Measurements from ENCODE around the gene SSC5D. TPM values are rescaled to one million over a fixed set of nuclear protein-coding genes. Genes with fewer than 3 reads are reported as not detected.

SSC5D gene
- polyA plus RNA-seq, 1 donor (not counting 4 experiments of a cell fraction or from before 2014, with no cell fraction given): not detected

DNA sequence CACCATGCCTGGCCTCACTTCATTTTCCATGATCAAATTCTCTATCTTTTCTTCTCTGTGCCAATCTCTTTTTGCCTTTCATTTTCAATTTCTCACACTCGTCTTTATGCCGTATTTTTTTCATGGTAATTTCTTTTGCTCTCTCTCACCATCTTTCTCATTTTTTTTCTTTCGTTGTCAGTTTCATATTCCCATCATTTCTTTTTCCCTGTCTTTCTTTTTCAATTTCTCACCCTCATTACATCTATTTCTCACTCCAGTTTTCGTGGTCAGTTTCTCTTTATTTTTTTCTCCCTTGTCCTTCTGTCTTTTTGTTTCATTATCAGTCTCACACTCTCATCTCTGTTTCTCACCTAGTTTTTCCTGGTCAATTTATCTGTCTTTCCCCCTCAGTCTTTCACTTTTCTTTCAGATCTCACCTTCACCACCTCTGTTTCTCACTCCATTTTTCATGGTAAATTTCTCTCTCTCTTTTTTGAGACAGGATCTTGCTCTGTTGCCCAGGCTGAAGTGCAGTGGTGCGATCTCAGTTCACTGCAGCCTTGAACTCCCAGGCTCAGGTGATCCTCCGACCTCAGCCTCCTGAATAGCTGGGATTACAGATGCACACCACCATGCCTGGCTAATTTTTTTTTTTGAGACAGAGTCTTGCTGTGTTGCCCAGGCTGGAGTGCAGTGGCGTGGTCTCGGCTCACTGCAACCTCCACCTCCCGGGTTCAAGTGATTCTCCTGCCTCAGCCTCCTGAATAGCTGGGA lies 14.1 kb downstream of the SSC5D start:
- Histone ChIP-seq H3K27ac (ENCODE audit: control insufficient read depth, insufficient read depth, low read length) (no peak overlapping the region), H3K4me3 (ENCODE audit: control insufficient read depth in 2 of 3, extremely low read depth in 1 of 3, insufficient read depth in 2 of 3, low read depth in 1 of 3, low read length in 3 of 3) (no peak overlapping the region), H3K4me1 (ENCODE audit: control insufficient read depth, extremely low read depth, insufficient read depth, low read length) (no peaks in the 10 kb centered on the region), H3K4me2 (ENCODE audit: control insufficient read depth, extremely low read depth, insufficient read depth, low read depth, low read length) (no peak overlapping the region), H3K36me3 (ENCODE audit: control insufficient read depth in 2 of 2, extremely low read depth in 1 of 2, insufficient read depth in 2 of 2, low read length in 2 of 2) (no peaks in the 10 kb centered on the region), H3K79me2 (ENCODE audit: control insufficient read depth, insufficient read depth, low read length) (no peaks in the 10 kb centered on the region), H2AFZ (ENCODE audit: control insufficient read depth, low read length) (no peak overlapping the region), H3K9me3 (ENCODE audit: control insufficient read depth, low read depth, low read length) (no peaks in the 10 kb centered on the region), H3K27me3 (ENCODE audit: control insufficient read depth, extremely low read depth, insufficient read depth, low read length) (peaks cover 11% of the 10 kb centered on the region), H4K20me1 (ENCODE audit: control insufficient read depth, extremely low read depth, insufficient read depth, low read length) (no peaks in the 10 kb centered on the region), H3K9ac (ENCODE audit: control insufficient read depth, extremely low read depth, insufficient read depth, low read length) (no peak overlapping the region), H3K9me1 (ENCODE audit: control insufficient read depth, extremely low read depth, insufficient read depth, low read length) (no peaks in the 10 kb centered on the region)
- FAIRE-seq (no peak), DNase-seq (ENCODE audit: low read depth, low spot score) (no peak)
- TF ChIP-seq, protein P1, sequence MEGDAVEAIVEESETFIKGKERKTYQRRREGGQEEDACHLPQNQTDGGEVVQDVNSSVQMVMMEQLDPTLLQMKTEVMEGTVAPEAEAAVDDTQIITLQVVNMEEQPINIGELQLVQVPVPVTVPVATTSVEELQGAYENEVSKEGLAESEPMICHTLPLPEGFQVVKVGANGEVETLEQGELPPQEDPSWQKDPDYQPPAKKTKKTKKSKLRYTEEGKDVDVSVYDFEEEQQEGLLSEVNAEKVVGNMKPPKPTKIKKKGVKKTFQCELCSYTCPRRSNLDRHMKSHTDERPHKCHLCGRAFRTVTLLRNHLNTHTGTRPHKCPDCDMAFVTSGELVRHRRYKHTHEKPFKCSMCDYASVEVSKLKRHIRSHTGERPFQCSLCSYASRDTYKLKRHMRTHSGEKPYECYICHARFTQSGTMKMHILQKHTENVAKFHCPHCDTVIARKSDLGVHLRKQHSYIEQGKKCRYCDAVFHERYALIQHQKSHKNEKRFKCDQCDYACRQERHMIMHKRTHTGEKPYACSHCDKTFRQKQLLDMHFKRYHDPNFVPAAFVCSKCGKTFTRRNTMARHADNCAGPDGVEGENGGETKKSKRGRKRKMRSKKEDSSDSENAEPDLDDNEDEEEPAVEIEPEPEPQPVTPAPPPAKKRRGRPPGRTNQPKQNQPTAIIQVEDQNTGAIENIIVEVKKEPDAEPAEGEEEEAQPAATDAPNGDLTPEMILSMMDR (optimal IDR thresholded peaks at IDR 0.05 in 1 of 3, IDR thresholded peaks at IDR 0.05 in 1 of 3, conservative IDR thresholded peaks at IDR 0.05 in 1 of 3; ENCODE audit: extremely low read depth in 1 of 3, insufficient read depth in 2 of 3, low read length in 3 of 3): no peak
- TF ChIP-seq EZH2 (IDR thresholded peaks at IDR 0.05; ENCODE audit: low read length): no peak
- dilution Hi-C loops (cut with MboI; ENCODE audit: extremely low pct_ligation_motif_present, low sequenced_read_pairs): no loop called here

DNA sequence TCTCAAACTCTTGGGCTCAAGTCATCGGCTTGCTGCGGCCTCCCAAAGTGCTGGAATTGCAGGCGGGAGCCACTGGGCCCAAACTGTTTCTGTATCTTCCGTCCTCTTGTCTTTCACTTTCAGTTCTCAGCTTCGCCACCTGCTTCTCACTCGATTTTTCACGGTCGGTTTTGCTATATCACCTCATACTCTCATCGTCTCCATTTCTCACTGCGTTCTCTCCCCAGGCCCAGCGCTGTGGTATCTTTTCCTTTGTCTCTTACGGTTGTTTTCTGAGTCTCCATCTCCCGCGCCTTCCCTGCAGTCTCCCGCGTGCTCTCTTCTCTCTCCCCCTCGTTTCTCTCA lies 14.9 kb downstream of the SSC5D start:
- no peak overlapping the region for H2AFZ ChIP-seq (ENCODE audit: control insufficient read depth, low read length)
- no peaks in the 10 kb centered on the region for H4K20me1 ChIP-seq (ENCODE audit: control insufficient read depth, extremely low read depth, insufficient read depth, low read length)
- dilution Hi-C loops (cut with MboI; ENCODE audit: extremely low pct_ligation_motif_present, low sequenced_read_pairs): no loop called here
- H3K27ac ChIP-seq (ENCODE audit: control insufficient read depth, insufficient read depth, low read length): no peak overlapping the region
- H3K9ac ChIP-seq (ENCODE audit: control insufficient read depth, extremely low read depth, insufficient read depth, low read length): no peak overlapping the region
- TF ChIP-seq, protein P1 (optimal IDR thresholded peaks at IDR 0.05 in 1 of 3, IDR thresholded peaks at IDR 0.05 in 1 of 3, conservative IDR thresholded peaks at IDR 0.05 in 1 of 3; ENCODE audit: extremely low read depth in 1 of 3, insufficient read depth in 2 of 3, low read length in 3 of 3): no peak
- TF ChIP-seq EZH2 (IDR thresholded peaks at IDR 0.05; ENCODE audit: low read length): no peak
- FAIRE-seq (no peak), DNase-seq (ENCODE audit: low read depth, low spot score) (no peak)
- no peak overlapping the region for H3K4me3 ChIP-seq (ENCODE audit: control insufficient read depth in 2 of 3, extremely low read depth in 1 of 3, insufficient read depth in 2 of 3, low read depth in 1 of 3, low read length in 3 of 3)
- H3K27me3 ChIP-seq (ENCODE audit: control insufficient read depth, extremely low read depth, insufficient read depth, low read length): peaks cover 8% of the 10 kb centered on the region
- no peaks in the 10 kb centered on the region for H3K79me2 ChIP-seq (ENCODE audit: control insufficient read depth, insufficient read depth, low read length)
- no peak overlapping the region for H3K4me2 ChIP-seq (ENCODE audit: control insufficient read depth, extremely low read depth, insufficient read depth, low read depth, low read length)
- H3K4me1 ChIP-seq (ENCODE audit: control insufficient read depth, extremely low read depth, insufficient read depth, low read length): no peaks in the 10 kb centered on the region
- no peaks in the 10 kb centered on the region for H3K36me3 ChIP-seq (ENCODE audit: control insufficient read depth in 2 of 2, extremely low read depth in 1 of 2, insufficient read depth in 2 of 2, low read length in 2 of 2)
- no peaks in the 10 kb centered on the region for H3K9me3 ChIP-seq (ENCODE audit: control insufficient read depth, low read depth, low read length)
- no peaks in the 10 kb centered on the region for H3K9me1 ChIP-seq (ENCODE audit: control insufficient read depth, extremely low read depth, insufficient read depth, low read length)

Data from keratinocyte (primary cell).